OCI-LY7 (cell line): ENCODE results near the gene TAF11L5. TPM values are rescaled to one million over a fixed set of nuclear protein-coding genes. Genes with fewer than 3 reads are reported as not detected.
"Not testable (repeated sequence)": the region's sequence is repeated elsewhere in the genome, so short reads cannot be mapped to it uniquely, and the experiment has no call there.

Experiments
- BruUV-seq: library from RNA; stranded (reverse); fragments of 400-500 nt; replicated peaks from 2 replicates; lab custom pipeline; 2021; lab: Mats Ljungman, UMichigan
- CTCF ChIA-PET: fragments of 300-600 bp; sonication (Branson Sonifier 250); formaldehyde crosslinking; loops from one replicate; lab custom pipeline; 2022; ENCODE audit warnings: antibody characterized with exemption; ENCODE audit not compliant: unreplicated experiment; lab: Charles Lee
- POLR2A ChIA-PET: fragments of 300-600 bp; sonication (Branson Sonifier 250); formaldehyde crosslinking; loops from one replicate; lab custom pipeline; 2022; ENCODE audit warnings: antibody characterized with exemption; lab: Charles Lee
- DNase-seq: peaks from one replicate; pipeline ENCODE4 v3.0.0-alpha.2; 2015; ENCODE audit warnings: low spot score
- H2AFZ ChIP-seq: fragments of 200-600 bp; sonication (generic), shearing (Covaris generic); 2 replicates; pipeline ENCODE4 v1.6.1; 2014; ENCODE audit warnings: mild to moderate bottlenecking, antibody characterized with exemption, low read length, moderate library complexity
- H3K27ac ChIP-seq: fragments of 200-600 bp; sonication (generic); 2 replicates; pipeline ENCODE4 v1.5.1; 2014; ENCODE audit warnings: mixed run types, low read depth, mild to moderate bottlenecking, moderate library complexity, low read length, inconsistent platforms; ENCODE audit not compliant: poor library complexity, severe bottlenecking
- H3K36me3 ChIP-seq: fragments of 200-600 bp; sonication (generic); 2 replicates; pipeline ENCODE4 v1.6.1; 2014; ENCODE audit warnings: mild to moderate bottlenecking, antibody characterized with exemption, low read length, moderate library complexity, mixed read lengths; ENCODE audit not compliant: insufficient read depth
- H3K4me1 ChIP-seq: fragments of 200-600 bp; sonication (generic); 2 replicates; pipeline ENCODE4 v1.5.1; 2014; ENCODE audit warnings: mild to moderate bottlenecking, low read length; ENCODE audit not compliant: insufficient read depth, poor library complexity, severe bottlenecking
- H3K4me2 ChIP-seq: fragments of 200-600 bp; sonication (generic); 2 replicates; pipeline ENCODE4 v1.6.1; 2014; ENCODE audit warnings: mild to moderate bottlenecking, low read length
- H3K4me3 ChIP-seq: fragments of 200-600 bp; sonication (generic); 2 replicates; pipeline ENCODE4 v1.5.1; 2014; ENCODE audit warnings: mild to moderate bottlenecking, low read depth, low read length; ENCODE audit not compliant: poor library complexity, severe bottlenecking
- H3K79me2 ChIP-seq: fragments of 200-600 bp; sonication (generic); 2 replicates; pipeline ENCODE4 v1.6.1; 2016; ENCODE audit warnings: low read depth, mild to moderate bottlenecking, low read length, moderate library complexity, mixed read lengths; ENCODE audit not compliant: insufficient read depth
- H3K9me2 ChIP-seq: fragments of 200-600 bp; sonication (generic); 2 replicates; pipeline ENCODE4 v1.6.1; 2016; ENCODE audit warnings: mild to moderate bottlenecking, low read length, mixed read lengths; ENCODE audit not compliant: insufficient read depth
- H3K9me3 ChIP-seq: fragments of 200-600 bp; sonication (generic); 2 replicates; pipeline ENCODE4 v1.6.1; 2014; ENCODE audit warnings: mild to moderate bottlenecking, mixed run types, low read length, mixed read lengths
- H4K20me1 ChIP-seq: fragments of 200-600 bp; sonication (generic); 2 replicates; pipeline ENCODE4 v1.6.1; 2014; ENCODE audit warnings: mild to moderate bottlenecking, antibody characterized with exemption, low read length, moderate library complexity, mixed read lengths; ENCODE audit not compliant: insufficient read depth
- EZH2phosphoT487 ChIP-seq: fragments of 200-600 bp; sonication (generic); IDR thresholded peaks from 2 replicates; pipeline ENCODE4 v1.6.1; 2018; ENCODE audit warnings: low read depth, borderline replicate concordance, mild to moderate bottlenecking, mixed run types, antibody characterized with exemption, low read length, moderate library complexity, mixed read lengths
- intact Hi-C: fragments of 100-400 bp; cut with micrococcal nuclease; formaldehyde crosslinking; loops from one replicate; pipeline ENCODE4 v1.10.0; 2022; ENCODE audit not compliant: unreplicated experiment
- total RNA-seq, 2 experiments: library from RNA; depleted of rRNA in 1 of 2; stranded (reverse); fragments of >200 nt in 1 of 2; shearing (Covaris generic) in 1 of 2; gene quantifications; 2 replicates each; pipeline ENCODE4 v1.2.3, GENCODE V29; 2014 to 2022
- TF ChIP-seq, protein P1 (sequence below): fragments of 200-600 bp; sonication (generic); conservative IDR thresholded peaks from 2 replicates; pipeline ENCODE4 v1.5.1; 2014; ENCODE audit warnings: mild to moderate bottlenecking, antibody characterized with exemption, low read length, moderate library complexity, mixed read lengths

TAF11L5 gene
- total RNA-seq, 2 experiments from 2014 or later: not detected

DNA sequence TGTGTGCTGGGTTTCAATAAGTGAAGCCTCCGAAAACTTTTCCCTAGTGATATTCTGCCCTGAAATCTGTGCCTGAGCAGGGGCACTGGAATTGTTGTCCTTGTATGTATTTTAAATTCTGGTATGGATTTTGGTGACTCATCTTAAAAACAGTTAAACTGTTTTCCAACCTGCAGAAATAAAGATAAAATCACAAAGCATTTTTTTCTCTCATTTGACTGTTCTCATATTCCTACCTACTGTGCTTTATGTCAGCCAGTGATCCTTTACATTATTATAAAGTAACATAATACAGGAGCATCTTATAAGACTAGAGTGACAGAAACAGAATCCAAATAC, 37.9 kb upstream of the TAF11L5 start:
- H3K4me3 ChIP-seq: no peak overlapping the region
- H3K9me3 ChIP-seq: no peaks in the 10 kb centered on the region
- intact Hi-C loops: no loop called here
- no peaks in the 10 kb centered on the region for H3K36me3 ChIP-seq
- no peaks in the 10 kb centered on the region for H3K9me2 ChIP-seq
- H3K4me2 ChIP-seq: no peak overlapping the region
- H3K27ac ChIP-seq: no peak overlapping the region
- TF ChIP-seq, protein P1, sequence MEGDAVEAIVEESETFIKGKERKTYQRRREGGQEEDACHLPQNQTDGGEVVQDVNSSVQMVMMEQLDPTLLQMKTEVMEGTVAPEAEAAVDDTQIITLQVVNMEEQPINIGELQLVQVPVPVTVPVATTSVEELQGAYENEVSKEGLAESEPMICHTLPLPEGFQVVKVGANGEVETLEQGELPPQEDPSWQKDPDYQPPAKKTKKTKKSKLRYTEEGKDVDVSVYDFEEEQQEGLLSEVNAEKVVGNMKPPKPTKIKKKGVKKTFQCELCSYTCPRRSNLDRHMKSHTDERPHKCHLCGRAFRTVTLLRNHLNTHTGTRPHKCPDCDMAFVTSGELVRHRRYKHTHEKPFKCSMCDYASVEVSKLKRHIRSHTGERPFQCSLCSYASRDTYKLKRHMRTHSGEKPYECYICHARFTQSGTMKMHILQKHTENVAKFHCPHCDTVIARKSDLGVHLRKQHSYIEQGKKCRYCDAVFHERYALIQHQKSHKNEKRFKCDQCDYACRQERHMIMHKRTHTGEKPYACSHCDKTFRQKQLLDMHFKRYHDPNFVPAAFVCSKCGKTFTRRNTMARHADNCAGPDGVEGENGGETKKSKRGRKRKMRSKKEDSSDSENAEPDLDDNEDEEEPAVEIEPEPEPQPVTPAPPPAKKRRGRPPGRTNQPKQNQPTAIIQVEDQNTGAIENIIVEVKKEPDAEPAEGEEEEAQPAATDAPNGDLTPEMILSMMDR: no peak
- TF ChIP-seq EZH2phosphoT487: no peak
- no TSS peak for BruUV-seq
- H3K79me2 ChIP-seq: no peaks in the 10 kb centered on the region
- DNase-seq: no peak
- H3K4me1 ChIP-seq: no peaks in the 10 kb centered on the region
- ChIA-PET CTCF (no interaction called here), POLR2A (no interaction called here)
- no peaks in the 10 kb centered on the region for H4K20me1 ChIP-seq
- H2AFZ ChIP-seq: no peak overlapping the region

DNA sequence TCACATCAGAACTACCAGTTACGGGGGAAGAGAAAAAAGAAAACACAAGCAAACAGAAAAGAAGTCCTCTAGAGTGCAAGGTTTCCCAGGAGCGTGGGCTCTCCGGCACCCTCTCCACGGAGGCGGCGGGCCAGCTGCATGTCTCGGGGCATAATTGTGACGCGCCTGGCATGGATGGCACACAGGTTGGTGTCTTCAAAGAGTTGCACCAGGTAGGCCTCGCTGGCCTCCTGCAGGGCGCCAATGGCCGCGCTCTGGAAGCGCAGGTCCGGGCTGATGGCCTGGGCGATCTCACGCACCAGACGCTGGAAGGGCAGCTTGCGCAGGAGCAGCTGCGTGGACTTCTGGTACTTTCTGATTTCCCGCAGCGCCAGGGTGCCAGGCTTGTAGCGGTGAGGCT, 33.8 kb upstream of the TAF11L5 start:
- H4K20me1 ChIP-seq, H3K4me1 ChIP-seq, POLR2A ChIA-PET, BruUV-seq, H3K4me3 ChIP-seq, H3K9me3 ChIP-seq, H3K4me2 ChIP-seq, H3K79me2 ChIP-seq, DNase-seq, H3K9me2 ChIP-seq, intact Hi-C loops, H2AFZ ChIP-seq, CTCF ChIA-PET, H3K27ac ChIP-seq, H3K36me3 ChIP-seq: not testable (repeated sequence)

- Histone ChIP-seq H3K9me2 (no peaks in the 10 kb centered on the region), H3K4me3 (no peak overlapping the region), H3K36me3 (no peaks in the 10 kb centered on the region), H4K20me1 (no peaks in the 10 kb centered on the region), H2AFZ (no peak overlapping the region), H3K27ac (no peak overlapping the region), H3K79me2 (no peaks in the 10 kb centered on the region), H3K4me2 (no peak overlapping the region), H3K9me3 (no peaks in the 10 kb centered on the region), H3K4me1 (no peaks in the 10 kb centered on the region)
- DNase-seq: no peak
- BruUV-seq: no TSS peak
- no peak for TF ChIP-seq EZH2phosphoT487
- TF ChIP-seq, protein P1: no peak
- POLR2A ChIA-PET: interaction anchor here (0.7 kb wide), 1 partner anchor 322 kb away, joined by 3 read pairs; no protein-coding TSS in a partner anchor
- intact Hi-C loops: no loop called here
- CTCF ChIA-PET: no interaction called here
These were observed 32.3 kb upstream of the TAF11L5 start for GRCh38 chr5:17492770-17493169.
